Uterus (tissue), 4 donors: ENCODE results near the gene TEX19. TPM values are rescaled to one million over a fixed set of nuclear protein-coding genes. Genes with fewer than 3 reads are reported as not detected.
A peak's percentile ranks its signal among the peaks of the same experiment; 100 is the strongest.

Experiments used
- DNase-seq, 2 donors: peaks; one replicate each; pipeline ENCODE4 v3.0.0-alpha.2; 2019 to 2020
- H3K27ac ChIP-seq, 2 donors: fragments of 200-600 bp; sonication (generic); 1 replicate in 1 of 2; 2 replicates in 1 of 2; pipeline ENCODE4 v1.5.1; 2016 to 2018
- H3K27me3 ChIP-seq, 2 donors: fragments of 200-600 bp; sonication (generic); one replicate each; pipeline ENCODE4 v1.5.1; 2018 to 2019; ENCODE audit warnings: control low read depth in 1 of 2
- H3K36me3 ChIP-seq, 2 donors: fragments of 200-600 bp; sonication (generic); one replicate each; pipeline ENCODE4 v1.5.1; 2019; ENCODE audit warnings: control low read depth in 1 of 2
- H3K4me1 ChIP-seq, 2 donors: fragments of 200-600 bp; sonication (generic); one replicate each; pipeline ENCODE4 v1.5.1; 2018 to 2019; ENCODE audit warnings: control low read depth in 1 of 2
- H3K4me3 ChIP-seq, 2 donors: fragments of 200-600 bp; sonication (generic); 1 replicate in 1 of 2; 2 replicates in 1 of 2; pipeline ENCODE4 v1.5.1; 2018 to 2019; ENCODE audit warnings: mild to moderate bottlenecking in 1 of 2
- H3K9me3 ChIP-seq, 2 donors: fragments of 200-600 bp; sonication (generic); one replicate each; pipeline ENCODE4 v1.5.1; 2019; ENCODE audit warnings: control low read depth in 1 of 2
- CTCF ChIP-seq, 4 experiments: fragments of 200-600 bp in 2 of 4; fragments of 450-650 bp in 2 of 4; sonication (generic) in 2 of 4; IDR thresholded peaks; one replicate each; pipeline ENCODE4 v1.5.1; 2016 to 2019; ENCODE audit warnings: antibody characterized with exemption in 4 of 4, mild to moderate bottlenecking in 2 of 4, moderate library complexity in 1 of 4
- POLR2A ChIP-seq, 2 donors: fragments of 450-650 bp; IDR thresholded peaks; one replicate each; pipeline ENCODE4 v1.6.1; 2016; ENCODE audit warnings: antibody characterized with exemption in 2 of 2, mild to moderate bottlenecking in 1 of 2, moderate library complexity in 1 of 2
- intact Hi-C: fragments of 100-400 bp; cut with DNase I; formaldehyde crosslinking; loops from one replicate; pipeline ENCODE4 v1.15.1; 2023; ENCODE audit warnings: low total_unique reads
- total RNA-seq, 4 donors: library from RNA; depleted of rRNA in 3 of 4; stranded (reverse); fragments of >200 nt in 3 of 4; gene quantifications; one replicate each; pipeline versions ENCODE4 v1.1.0 to v1.2.4, GENCODE V29; 2014 to 2023
- donor health status: DM: yes; HTN: yes; CAD: no.

The TEX19 gene
- total RNA-seq, 4 donors from 2014 or later: not detected

- Histone ChIP-seq H3K9me3 (no peaks in the 10 kb centered on the region), H3K4me1 (peaks cover 0 to 12% of the 10 kb centered on the region in 2 donors), H3K27me3 (no peaks in the 10 kb centered on the region), H3K36me3 (no peaks in the 10 kb centered on the region), H3K27ac (peak overlapping the region in 1 of 2 donors; percentile 74), H3K4me3 (peak overlapping the region; percentile 51 to 54)
- TF ChIP-seq CTCF (IDR thresholded peaks at IDR 0.05) (no peak), POLR2A (IDR thresholded peaks at IDR 0.05) (no peak)
- DNase-seq: peak in 1 of 2 donors; percentile 47
- intact Hi-C loops: no loop called here
These were observed 26.3 kb upstream of the TEX19 start for GRCh38 chr17:82332669-82333278.

GRCh38 chr17:82333279-82334171, 25.5 kb upstream of the TEX19 start, which contains the start of gene SECTM1:
Gene SECTM1 (minus strand): TSS chr17:82333766. CDS start chr17:82327240, 6,526 bp downstream.
- intact Hi-C loops: no loop called here
- peak; percentile 68 to 72 for DNase-seq

GRCh38 chr17:82334204-82334621, 24.8 kb upstream of the TEX19 start:
- intact Hi-C loops: no loop called here
- no peaks in the 10 kb centered on the region for H3K27me3 ChIP-seq
- peaks cover 0 to 12% of the 10 kb centered on the region in 2 donors for H3K4me1 ChIP-seq
- no peak for DNase-seq
- no peak for TF ChIP-seq POLR2A (IDR thresholded peaks at IDR 0.05)
- TF ChIP-seq CTCF (IDR thresholded peaks at IDR 0.05): no peak
- H3K9me3 ChIP-seq: no peaks in the 10 kb centered on the region
- H3K27ac ChIP-seq: peak overlapping the region; percentile 69 to 74
- no peaks in the 10 kb centered on the region for H3K36me3 ChIP-seq
- H3K4me3 ChIP-seq: peak overlapping the region; percentile 51 to 54

More at GRCh38 chr17:82333279-82334171, 25.5 kb upstream of the TEX19 start, which contains the start of gene SECTM1:
- Histone ChIP-seq H3K36me3 (no peaks in the 10 kb centered on the region), H3K4me1 (peaks cover 0 to 12% of the 10 kb centered on the region in 2 donors), H3K27me3 (no peaks in the 10 kb centered on the region), H3K27ac (peak within 1 kb of the TSS; percentile 69 to 74), H3K4me3 (peak within 1 kb of the TSS; percentile 51 to 54), H3K9me3 (no peaks in the 10 kb centered on the region)
- TF ChIP-seq POLR2A (IDR thresholded peaks at IDR 0.05) (no peak), CTCF (IDR thresholded peaks at IDR 0.05) (no peak)

GRCh38 chr17:82334622-82335394, 24.2 kb upstream of the TEX19 start:
- intact Hi-C loops: no loop called here
- Histone ChIP-seq H3K27me3 (no peaks in the 10 kb centered on the region), H3K9me3 (no peaks in the 10 kb centered on the region), H3K4me3 (peak overlapping the region; percentile 12 to 29), H3K4me1 (peaks cover 0 to 12% of the 10 kb centered on the region in 2 donors), H3K27ac (peak overlapping the region; percentile 69 to 74), H3K36me3 (no peaks in the 10 kb centered on the region)
- no peak for TF ChIP-seq CTCF (IDR thresholded peaks at IDR 0.05)
- TF ChIP-seq POLR2A (IDR thresholded peaks at IDR 0.05): no peak
- no peak for DNase-seq
